HG03108 (cell line): ENCODE results near the gene PRRT1B.

ENCODE experiments used
- ATAC-seq: cut with Tn5 transposase; IDR thresholded peaks from one replicate; pipeline ENCODE4 v1.9.1; 2021; ENCODE audit warnings: moderate library complexity; ENCODE audit not compliant: unreplicated experiment

Gene PRRT1B

GRCh38 chr9:131522257-131523085 is 22.9 kb upstream of the PRRT1B start:
- no peak for ATAC-seq

GRCh38 chr9:131523086-131523388 is 22.3 kb upstream of the PRRT1B start:
- no peak for ATAC-seq

GRCh38 chr9:131523451-131524435 is 21.6 kb upstream of the PRRT1B start:
- ATAC-seq: no peak

GRCh38 chr9:131524665-131525315 is 20.5 kb upstream of the PRRT1B start:
- ATAC-seq: no peak

- ATAC-seq: no peak
Measured at GRCh38 chr9:131525643-131526565, 19.4 kb upstream of the PRRT1B start.

GRCh38 chr9:131528186-131528585 is 17.1 kb upstream of the PRRT1B start:
- no peak for ATAC-seq

GRCh38 chr9:131528886-131529505 is 16.3 kb upstream of the PRRT1B start:
- ATAC-seq: no peak

- ATAC-seq: no peak
Measured at GRCh38 chr9:131529597-131530545, 15.5 kb upstream of the PRRT1B start.

- no peak for ATAC-seq
Measured at GRCh38 chr9:131530546-131530919, 14.8 kb upstream of the PRRT1B start.

GRCh38 chr9:131530920-131531832 is 14.1 kb upstream of the PRRT1B start, which contains the start of gene UCK1:
Gene UCK1, minus strand, starts transcription at chr9:131531263. Its CDS starts 89 bp downstream, at chr9:131531174.
- peak; percentile 69 for ATAC-seq

- no peak for ATAC-seq
Measured at GRCh38 chr9:131534721-131535237, 10.5 kb upstream of the PRRT1B start.

- no peak for ATAC-seq
Measured at GRCh38 chr9:131537946-131538345, 7.4 kb upstream of the PRRT1B start.

GRCh38 chr9:131539223-131539923 is 6.0 kb upstream of the PRRT1B start:
- ATAC-seq: no peak

GRCh38 chr9:131543141-131543540 is 2.2 kb upstream of the PRRT1B start:
- no peak for ATAC-seq

- ATAC-seq: no peak
Measured at GRCh38 chr9:131545786-131546335, 538 bp downstream of the PRRT1B start.

- no peak for ATAC-seq
Measured at GRCh38 chr9:131546336-131547084, 1.2 kb downstream of the PRRT1B start.
